Activated CD4-positive, alpha-beta T cell treated with anti-CD3 and anti-CD28 coated beads, Interleukin-10, Interleukin-2, amounts not matched to agents 100 ng/mL and 50 ng/mL, durations not matched to agents 16 hours and 8 hours (primary cell): Measurements from ENCODE around the gene PLCH2.
"Not testable (repeated sequence)": the region's sequence is repeated elsewhere in the genome, so short reads cannot be mapped to it uniquely, and the experiment has no call there.

Experiments used
- DNase-seq: peaks from one replicate; pipeline ENCODE4 v3.0.0-alpha.2; 2020

PLCH2 gene

GRCh38 chr1:2441746-2442145 lies 34.3 kb upstream of the PLCH2 start:
- DNase-seq = no peak

- no peak for DNase-seq
These were observed 33.4 kb upstream of the PLCH2 start for GRCh38 chr1:2442661-2443060.

- peak; percentile 20 for DNase-seq
These were observed 32.6 kb upstream of the PLCH2 start for GRCh38 chr1:2443277-2444137.

GRCh38 chr1:2444138-2444591 lies 31.9 kb upstream of the PLCH2 start:
- no peak for DNase-seq

GRCh38 chr1:2445162-2445822 lies 30.8 kb upstream of the PLCH2 start:
- DNase-seq = no peak

GRCh38 chr1:2445823-2446215 lies 30.3 kb upstream of the PLCH2 start:
- DNase-seq = no peak

- no peak for DNase-seq
These were observed 29.7 kb upstream of the PLCH2 start for GRCh38 chr1:2446394-2446793.

- DNase-seq = no peak
These were observed 29.2 kb upstream of the PLCH2 start for GRCh38 chr1:2446861-2447260.

GRCh38 chr1:2447276-2448097 lies 28.6 kb upstream of the PLCH2 start:
- no peak for DNase-seq

GRCh38 chr1:2448098-2448445 lies 28.0 kb upstream of the PLCH2 start:
- no peak for DNase-seq

- DNase-seq = no peak
These were observed 26.2 kb upstream of the PLCH2 start for GRCh38 chr1:2449636-2450454.

- DNase-seq = no peak
These were observed 24.3 kb upstream of the PLCH2 start for GRCh38 chr1:2451741-2452140.

- DNase-seq = no peak
These were observed 23.7 kb upstream of the PLCH2 start for GRCh38 chr1:2452201-2452931.

GRCh38 chr1:2452932-2453315 lies 23.2 kb upstream of the PLCH2 start:
- DNase-seq = no peak

- no peak for DNase-seq
These were observed 21.9 kb upstream of the PLCH2 start for GRCh38 chr1:2454227-2454626.

GRCh38 chr1:2455757-2456156 lies 20.3 kb upstream of the PLCH2 start:
- DNase-seq = no peak

GRCh38 chr1:2457444-2457843 lies 18.6 kb upstream of the PLCH2 start:
- no peak for DNase-seq

- no peak for DNase-seq
These were observed 17.4 kb upstream of the PLCH2 start for GRCh38 chr1:2458687-2459086.

- DNase-seq = not testable (repeated sequence)
These were observed 16.9 kb upstream of the PLCH2 start for GRCh38 chr1:2459102-2459753.

GRCh38 chr1:2459757-2460156 lies 16.3 kb upstream of the PLCH2 start:
- DNase-seq = no peak

- no peak for DNase-seq
These were observed 15.9 kb upstream of the PLCH2 start for GRCh38 chr1:2460203-2460602.
